GM19324 (cell line): Measurements from ENCODE around the gene RPRD2.
A peak's percentile ranks its signal among the peaks of the same experiment; 100 is the strongest.

Source experiments
- ATAC-seq: cut with Tn5 transposase; IDR thresholded peaks from one replicate; pipeline ENCODE4 v1.9.1; 2021; ENCODE audit warnings: mild to moderate bottlenecking, moderate library complexity; ENCODE audit not compliant: unreplicated experiment, low FRiP score

RPRD2 gene

DNA sequence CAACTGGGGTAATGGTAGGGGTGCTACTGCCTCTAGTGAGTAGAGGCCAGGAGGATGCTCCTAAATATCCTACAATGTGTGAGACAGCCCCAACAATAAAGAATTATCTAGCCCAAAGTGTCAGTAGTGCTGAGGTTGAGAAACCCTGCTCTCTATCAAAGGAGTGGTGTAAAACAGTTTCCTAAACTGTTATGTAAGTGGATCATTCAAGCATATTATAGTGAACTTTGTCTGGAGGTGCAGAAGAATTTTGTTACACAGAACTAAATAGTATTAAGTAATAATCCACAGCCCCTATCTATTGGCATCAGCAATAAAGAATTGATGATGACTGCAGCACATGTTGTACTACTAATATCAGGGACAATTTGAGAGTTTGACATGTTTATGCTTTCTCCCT is 103.0 kb downstream of the RPRD2 start:
- ATAC-seq, result no peak

DNA sequence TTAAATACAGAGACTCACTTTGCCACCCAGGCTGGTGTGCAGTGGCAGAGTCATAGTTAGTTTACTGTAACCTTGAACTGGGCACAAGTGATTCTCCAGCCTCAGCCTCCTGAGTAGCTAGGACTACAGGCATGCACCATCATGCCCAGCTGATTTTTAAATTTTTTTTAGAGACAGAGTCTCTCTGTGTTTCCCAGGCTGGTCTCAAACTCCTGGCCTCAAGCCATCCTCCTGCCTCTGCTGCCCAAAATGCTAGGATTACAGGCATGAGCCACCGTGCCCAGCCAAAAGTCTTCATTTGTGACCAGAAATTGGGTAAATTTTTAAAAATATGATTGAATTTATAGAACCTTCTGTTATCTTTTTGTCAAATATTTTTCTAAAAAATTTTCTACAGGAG is 105.3 kb downstream of the RPRD2 start:
- ATAC-seq, result no peak

DNA sequence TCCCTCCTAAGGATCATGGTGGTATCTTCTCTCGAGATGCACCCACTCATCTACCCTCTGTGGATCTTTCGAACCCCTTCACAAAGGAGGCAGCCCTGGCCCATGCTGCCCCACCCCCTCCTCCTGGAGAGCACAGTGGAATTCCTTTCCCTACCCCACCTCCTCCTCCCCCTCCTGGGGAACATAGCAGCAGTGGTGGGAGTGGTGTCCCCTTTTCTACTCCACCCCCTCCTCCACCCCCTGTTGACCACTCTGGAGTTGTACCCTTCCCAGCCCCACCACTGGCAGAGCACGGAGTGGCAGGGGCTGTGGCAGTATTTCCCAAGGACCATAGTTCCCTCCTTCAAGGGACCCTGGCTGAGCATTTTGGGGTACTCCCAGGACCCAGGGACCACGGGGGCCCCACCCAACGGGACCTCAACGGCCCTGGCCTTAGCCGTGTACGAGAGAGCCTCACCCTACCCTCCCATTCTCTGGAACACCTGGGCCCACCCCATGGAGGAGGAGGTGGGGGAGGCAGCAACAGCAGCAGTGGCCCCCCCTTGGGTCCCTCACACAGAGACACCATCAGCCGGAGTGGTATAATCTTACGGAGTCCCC is 108.8 kb downstream of the RPRD2 start:
- no peak for ATAC-seq

DNA sequence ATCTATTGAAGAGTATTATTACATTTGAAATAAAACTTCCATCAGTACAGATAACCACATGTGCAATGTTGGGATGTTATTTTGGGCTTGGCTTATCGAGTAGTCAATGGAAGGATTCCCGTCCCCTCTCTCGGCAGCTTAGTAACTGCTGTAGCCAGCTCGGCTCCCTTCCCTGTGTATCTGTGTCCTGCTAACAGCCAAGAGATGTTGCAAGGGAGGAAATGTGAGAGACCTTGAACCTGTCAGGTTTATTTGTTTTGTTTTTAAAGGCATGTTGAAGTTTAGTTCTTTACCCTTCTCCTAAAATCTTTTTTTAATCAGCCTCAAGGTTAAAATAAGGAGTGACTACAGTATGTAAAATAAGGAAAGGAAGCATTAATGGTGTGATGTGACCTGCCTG is 109.7 kb downstream of the RPRD2 start:
- ATAC-seq, result no peak

DNA sequence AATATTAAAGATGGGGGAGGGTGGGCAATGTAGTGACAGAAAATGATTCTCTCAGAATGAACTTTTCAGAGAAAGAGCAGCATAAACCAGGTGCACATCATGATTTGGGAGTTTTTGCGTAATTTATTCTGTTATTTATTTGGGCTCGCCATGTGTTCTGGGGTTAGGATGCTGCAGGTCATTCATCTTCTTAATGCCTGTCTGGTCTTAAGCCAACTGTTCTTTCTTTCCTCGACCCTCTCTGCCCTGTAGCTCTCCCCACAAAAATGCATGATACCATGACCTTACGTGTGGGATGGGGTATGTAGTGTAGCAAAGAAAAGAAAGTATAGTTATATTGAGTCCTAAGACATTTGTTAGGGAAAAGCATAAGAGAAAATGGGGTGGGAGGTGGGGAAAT is 110.9 kb downstream of the RPRD2 start:
- no peak for ATAC-seq

DNA sequence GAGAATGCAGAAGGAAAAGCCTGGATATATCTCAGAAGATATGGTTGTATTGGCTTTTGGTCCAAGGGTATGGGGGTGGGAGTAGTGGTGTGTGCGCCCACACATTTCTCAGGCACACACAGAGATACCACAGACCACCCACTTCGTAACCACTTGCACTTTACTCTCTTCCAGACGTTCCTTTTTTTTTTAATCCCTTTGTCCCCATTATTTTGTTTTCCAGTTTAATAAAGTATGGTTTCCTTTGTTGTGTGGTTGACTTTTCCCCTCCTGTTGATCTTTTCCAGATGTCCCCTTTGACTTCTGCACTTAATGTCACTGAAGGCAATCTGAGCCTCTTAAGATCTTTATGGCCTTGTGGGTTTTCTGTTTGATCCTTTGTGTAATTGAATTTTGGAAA is 112.8 kb downstream of the RPRD2 start:
- no peak for ATAC-seq

DNA sequence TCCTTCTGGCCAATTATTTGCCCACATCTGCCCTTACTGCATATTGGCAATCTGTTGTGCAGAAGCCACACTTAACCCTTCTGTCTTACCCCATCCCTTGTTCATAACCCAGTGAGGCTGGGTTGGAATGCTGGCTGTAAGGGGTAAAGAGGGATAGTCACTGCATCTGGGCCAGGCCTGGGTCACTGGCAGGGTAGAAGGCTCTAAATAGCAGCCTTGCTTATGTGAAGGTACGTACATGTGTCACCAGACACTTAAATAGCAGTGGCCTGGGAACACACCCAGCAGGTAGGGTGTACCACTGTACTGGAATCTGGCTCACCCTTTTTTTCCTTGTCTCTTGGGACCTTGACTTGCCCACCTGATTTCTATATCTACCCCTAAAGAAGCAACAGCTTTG is 113.4 kb downstream of the RPRD2 start:
- ATAC-seq, result no peak

DNA sequence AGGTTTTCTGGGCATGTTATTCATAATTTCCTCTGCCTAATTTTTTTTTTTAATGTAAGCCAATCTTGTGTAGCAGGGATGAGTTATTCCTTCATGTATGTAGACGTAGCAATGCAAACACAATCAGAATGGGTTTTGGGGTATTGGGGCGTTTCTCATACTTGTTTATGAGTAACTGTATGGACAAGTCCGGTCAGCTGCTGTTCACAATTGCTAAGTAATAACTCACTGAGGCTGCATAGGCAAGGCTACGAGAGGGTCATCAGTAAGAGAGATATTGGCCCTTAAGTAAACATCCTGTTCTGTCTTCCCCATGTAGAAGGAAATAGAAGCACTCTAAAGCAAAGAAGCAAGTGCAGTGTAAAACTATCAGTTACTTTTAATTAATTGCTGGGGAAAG is 113.8 kb downstream of the RPRD2 start:
- ATAC-seq, result no peak

DNA sequence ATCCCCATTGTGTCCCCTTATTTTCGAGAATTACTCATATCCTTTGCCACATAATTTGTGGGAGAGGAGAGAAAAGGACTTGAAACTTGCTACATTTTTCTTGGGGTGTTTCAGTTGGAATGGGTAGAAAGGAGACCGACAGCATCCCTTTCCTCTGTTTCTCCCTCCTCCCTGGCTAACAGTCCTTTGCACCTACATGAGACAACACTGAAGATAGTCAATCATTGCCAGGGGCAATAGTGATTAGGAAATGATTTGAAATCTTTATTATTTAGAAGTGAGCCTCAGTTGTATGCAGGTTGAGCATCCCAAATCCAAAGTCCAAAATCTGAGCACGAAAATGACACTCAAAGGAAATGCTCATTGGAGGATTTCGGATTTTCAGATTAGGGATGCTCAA is 115.4 kb downstream of the RPRD2 start:
- ATAC-seq, result no peak

DNA sequence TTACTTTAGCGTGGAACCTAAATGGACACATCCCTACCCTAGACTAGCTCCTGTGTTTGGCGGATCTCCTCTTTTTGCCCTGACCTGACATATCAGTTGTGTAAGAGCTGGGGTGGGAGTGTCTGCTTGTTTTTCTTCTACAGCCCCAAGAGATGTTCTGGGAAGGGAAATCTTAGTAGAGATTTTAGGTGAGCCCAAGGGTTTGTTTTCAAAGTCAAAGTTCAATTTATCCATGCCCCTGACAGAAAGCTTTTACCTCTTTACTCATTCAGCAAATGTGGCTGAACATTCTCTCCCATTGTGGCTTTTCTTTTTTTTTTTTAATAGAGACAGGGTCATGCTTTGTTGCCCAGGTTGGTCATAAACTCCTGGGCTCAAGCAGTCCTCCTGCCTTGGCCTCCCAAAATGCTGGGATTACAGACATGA is 116.0 kb downstream of the RPRD2 start:
- ATAC-seq, result no peak

DNA sequence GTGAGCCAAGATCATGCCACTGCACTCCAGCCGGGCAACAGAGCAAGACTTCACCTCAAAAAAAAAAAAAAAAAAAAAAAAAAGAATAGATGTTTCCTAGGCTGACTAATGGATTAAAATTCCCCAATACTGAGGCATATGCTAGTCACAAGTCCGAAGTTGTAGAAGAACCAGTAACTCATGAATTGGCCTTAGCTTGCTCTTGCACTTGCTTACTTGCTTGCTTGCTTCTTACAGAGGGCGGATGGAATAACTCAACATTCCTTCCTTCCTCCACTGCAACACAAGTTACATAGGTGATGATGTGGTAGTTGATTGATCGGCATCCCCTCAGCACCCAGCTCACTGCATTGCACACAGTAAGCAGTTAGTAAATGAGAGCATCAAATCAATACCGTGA is 120.5 kb downstream of the RPRD2 start:
- ATAC-seq, result no peak

DNA sequence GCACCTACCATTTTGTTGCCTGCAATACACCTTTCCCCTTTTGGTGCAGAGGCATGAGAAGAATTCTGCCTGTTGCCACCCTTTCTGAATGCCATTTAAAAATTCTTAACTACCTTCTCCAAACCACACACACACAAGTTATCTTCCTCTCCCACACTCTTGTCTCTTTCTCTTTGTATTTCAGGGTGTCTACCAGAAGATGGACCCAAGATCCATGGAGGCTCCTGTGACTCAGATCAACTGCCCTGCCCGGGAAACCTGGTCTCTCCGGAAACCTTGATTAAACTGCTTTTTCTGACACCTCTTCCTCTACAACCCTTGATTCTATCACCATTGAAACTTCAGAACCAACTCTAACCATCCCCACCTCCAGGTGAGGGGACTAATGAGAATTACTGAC is 120.9 kb downstream of the RPRD2 start:
- ATAC-seq, result no peak

DNA sequence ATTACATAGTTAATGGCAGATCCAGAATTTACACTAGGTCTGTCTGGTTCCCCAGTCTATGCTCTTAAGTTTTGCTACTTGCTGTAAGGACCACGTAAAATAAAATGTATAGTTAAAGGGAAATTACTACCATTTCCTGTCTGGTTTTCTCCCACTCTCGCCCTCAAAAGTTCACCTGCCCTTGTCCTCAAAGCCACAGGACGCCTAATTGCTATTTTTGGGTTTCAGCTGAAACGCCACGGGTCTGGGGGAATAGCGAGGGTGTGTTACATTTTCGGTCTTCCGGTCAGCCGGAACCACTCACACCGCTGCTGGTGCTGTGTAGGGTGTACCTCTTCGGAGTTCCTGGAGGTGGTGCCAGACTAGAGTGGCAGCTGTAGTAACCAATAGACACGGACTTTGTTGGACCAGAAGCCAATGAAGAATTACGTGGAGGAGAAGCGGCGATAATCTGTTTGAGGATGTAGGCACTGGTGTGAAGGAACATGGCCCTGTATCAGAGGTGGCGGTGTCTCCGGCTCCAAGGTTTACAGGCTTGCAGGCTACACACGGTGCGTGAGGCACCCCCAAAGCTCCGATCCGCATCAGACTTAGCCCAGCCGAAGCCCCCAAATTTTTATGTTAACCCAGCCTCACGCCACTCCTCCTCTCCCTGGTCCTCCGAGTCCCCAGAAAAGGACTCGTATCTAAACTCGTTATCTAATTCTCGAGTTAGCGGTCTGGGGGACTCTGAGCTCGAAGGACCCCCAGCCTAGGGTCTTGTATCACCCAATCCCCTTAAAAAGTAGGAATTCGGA is 123.2 kb downstream of the RPRD2 start, which contains the start of gene TARS2:
TARS2 (plus strand) TSS at position 454 of the 797 bp plus-strand sequence; CDS start at position 486, 32 bp downstream.
- ATAC-seq, result peak; percentile 97

DNA sequence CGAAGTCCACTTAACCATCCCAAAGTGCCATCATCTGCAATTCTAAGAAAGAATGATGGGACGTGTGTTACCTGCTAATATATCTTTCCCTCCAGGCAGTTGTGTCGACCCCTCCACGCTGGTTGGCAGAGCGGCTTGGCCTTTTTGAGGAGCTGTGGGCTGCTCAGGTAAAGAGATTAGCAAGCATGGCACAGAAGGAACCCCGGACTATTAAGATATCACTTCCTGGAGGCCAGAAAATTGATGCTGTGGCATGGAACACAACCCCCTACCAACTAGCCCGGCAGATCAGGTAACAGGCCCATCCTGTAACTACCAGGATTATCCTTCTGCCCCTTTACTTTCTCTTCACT is 123.8 kb downstream of the RPRD2 start:
- no peak for ATAC-seq

DNA sequence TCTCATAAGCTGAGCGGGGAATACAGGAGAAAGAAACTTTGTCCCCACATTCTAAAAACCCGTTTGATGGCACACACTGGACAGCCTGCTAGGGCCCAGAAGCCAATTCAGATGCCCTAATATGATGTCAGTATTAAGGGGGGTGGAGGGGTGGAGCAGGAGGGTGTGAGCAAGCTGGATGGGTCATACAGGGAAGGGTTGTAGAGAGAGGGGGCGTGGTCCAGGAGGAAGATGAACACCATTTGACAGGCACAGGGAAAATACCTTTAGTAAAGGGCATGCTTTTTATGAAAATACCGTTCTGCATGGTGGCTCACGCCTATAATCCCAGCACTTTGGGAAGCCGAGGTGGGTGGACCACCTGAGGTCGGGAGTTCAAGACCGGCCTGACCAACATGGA is 129.2 kb downstream of the RPRD2 start:
- no peak for ATAC-seq

DNA sequence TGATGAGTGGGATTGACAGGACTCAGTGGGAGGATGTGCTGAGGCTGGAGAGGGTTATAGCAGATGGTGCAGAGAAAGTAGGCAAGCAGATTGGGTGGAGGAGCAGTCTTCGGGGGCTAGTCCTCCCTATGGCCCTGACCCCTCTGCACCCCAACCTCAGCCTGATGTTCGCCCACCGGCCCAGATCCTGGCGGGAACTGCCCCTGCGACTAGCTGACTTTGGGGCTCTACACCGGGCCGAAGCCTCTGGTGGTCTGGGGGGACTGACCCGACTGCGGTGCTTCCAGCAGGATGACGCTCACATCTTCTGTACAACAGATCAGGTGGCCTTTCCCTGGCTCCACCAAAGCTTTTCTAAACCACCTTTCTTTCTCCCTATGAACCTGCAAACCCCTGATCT is 134.4 kb downstream of the RPRD2 start:
- no peak for ATAC-seq

DNA sequence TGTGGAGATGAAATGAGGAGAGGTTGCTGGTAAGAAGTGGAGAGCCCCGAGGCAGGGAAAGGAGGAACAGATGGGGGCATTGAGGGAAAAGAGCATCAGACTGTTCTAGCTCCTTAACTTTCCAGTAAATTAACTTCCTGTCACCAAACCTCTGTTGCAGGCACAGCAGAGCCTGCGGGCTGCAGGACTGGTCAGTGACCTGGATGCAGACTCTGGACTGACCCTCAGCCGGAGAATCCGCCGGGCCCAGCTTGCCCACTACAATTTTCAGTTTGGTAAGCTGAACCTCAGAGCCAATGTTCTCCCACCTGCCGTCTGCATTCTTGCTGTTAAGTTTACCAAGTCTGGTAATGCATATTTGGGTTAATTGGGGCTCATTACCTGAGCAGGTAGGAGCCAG is 141.5 kb downstream of the RPRD2 start:
- no peak for ATAC-seq

DNA sequence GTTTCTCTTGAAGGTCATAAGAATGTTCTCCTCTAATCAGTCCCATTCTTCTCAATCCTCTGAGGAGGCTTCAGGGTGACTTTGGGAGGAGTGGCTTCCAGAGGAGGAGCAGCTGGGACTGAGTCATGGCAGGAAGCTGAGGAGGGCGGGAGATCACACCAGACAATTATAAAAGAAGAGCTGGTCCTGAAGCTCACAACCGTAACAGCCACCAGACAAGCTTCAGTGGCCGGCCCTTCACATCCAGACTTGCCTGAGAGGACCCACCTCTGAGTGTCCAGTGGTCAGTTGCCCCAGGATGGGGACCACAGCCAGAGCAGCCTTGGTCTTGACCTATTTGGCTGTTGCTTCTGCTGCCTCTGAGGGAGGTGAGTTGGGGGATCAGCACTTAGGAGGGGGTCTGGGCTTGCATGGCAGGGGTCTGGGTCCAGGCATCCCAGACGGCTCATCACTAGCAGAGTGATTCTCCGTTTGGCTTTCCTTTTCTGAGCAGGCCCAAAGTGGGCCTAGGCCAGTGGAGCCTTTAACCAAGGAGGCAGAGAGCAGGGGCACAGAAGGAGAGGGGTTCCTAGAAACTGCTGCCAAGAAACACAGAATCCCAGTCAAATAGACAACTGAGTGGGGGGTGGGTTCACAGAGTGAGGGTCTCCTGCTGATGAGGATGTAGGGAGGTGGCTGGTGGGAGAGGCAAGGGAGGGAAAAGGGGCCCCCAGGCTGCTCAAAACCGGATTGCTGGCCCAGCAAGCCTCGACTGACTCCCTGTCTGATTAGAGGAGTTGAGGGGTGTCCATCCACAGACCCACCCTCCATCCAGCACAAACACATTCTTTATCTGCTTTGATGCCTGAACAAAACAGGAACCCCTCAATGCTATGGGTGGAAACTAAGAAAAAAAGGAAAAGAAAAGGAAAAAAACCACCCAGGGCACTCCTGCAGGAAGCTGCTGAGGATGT is 144.2 kb downstream of the RPRD2 start, which contains the start of gene ECM1:
ECM1 (plus strand) TSS at position 198 of the 953 bp plus-strand sequence; CDS start at position 299, 101 bp downstream.
- no peak for ATAC-seq

DNA sequence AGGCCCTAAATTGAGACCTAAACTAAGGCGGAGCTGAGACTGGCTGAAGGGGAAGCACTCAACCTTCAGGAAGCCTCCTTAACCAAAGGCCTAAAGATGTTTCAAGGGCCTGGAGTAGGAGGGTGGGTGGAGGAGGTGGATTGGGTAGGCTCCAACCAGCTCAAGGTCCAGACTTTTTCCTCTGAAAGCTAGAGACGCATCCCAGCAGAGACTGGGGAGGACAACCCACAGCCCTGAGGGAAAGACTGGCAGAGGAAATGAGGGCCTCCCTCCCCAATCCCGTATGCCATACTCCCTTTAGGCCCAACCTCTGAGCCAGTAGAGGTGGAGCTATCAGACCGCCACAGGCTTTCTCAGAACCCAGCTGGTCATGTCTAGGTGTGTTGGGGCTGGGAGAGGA is 145.0 kb downstream of the RPRD2 start:
- no peak for ATAC-seq

DNA sequence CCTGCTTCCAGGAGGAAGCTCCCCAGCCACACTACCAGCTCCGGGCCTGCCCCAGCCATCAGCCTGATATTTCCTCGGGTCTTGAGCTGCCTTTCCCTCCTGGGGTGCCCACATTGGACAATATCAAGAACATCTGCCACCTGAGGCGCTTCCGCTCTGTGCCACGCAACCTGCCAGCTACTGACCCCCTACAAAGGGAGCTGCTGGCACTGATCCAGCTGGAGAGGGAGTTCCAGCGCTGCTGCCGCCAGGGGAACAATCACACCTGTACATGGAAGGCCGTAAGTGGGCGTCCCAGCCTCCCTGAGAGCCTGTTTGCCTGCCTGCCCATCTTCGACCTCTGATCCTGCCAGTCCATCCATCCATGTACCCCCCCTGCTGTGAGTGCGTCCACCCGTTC is 147.6 kb downstream of the RPRD2 start:
- ATAC-seq, result no peak
